Rectal smooth muscle tissue (tissue), 1 donor: ENCODE results near the gene TIGD3.

Source experiments
- H3K27ac ChIP-seq: one replicate; pipeline ENCODE4 v1.7.0; 2013; ENCODE audit warnings: low read depth, low read length, inconsistent platforms
- H3K27me3 ChIP-seq: one replicate; pipeline ENCODE4 v1.7.0; 2013; ENCODE audit warnings: low read length; ENCODE audit not compliant: control insufficient read depth, insufficient read depth
- H3K36me3 ChIP-seq: one replicate; pipeline ENCODE4 v1.7.0; 2013; ENCODE audit warnings: low read length; ENCODE audit not compliant: control insufficient read depth, insufficient read depth
- H3K4me1 ChIP-seq: one replicate; pipeline ENCODE4 v1.7.0; 2013; ENCODE audit warnings: low read length; ENCODE audit not compliant: control insufficient read depth, insufficient read depth
- H3K4me3 ChIP-seq: one replicate; pipeline ENCODE4 v1.7.0; 2013; ENCODE audit warnings: low read length
- H3K9ac ChIP-seq: one replicate; pipeline ENCODE4 v1.7.0; 2013; ENCODE audit warnings: low read length

Gene TIGD3

DNA sequence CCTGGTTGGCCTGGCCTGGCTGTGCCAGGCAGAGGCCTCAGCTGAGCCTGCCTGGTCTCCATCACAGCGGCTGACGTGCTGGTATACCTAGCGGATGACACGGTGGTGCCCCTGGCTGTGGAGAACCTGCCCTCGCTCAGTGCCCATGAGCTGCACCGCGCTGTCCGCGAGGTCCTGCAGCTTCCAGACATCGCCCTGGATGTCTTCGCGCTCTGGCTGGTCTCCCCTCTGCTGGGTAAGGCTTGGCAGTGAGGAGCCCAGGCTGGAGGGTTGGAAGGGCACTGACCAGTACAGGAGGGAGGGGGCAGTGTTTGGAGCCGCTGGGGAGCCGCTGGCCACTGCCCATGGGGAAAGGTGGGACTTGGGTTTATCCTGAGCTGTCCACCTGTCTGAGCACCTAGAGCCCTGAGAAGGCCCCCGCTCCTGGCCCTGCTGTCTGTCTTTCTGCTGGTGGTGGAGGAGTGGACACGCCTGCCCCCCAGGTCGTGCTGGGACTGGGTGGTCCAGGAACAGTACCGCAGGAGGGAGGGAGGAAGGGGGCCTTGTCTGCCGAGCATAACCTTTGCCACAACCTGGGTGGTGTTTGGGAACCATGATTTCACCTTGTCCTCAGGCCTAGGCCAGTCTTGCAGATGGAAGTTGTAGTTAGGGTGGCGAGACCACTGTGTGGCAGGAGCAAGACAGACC lies 34.9 kb downstream of the TIGD3 start:
- H3K4me1 ChIP-seq: peaks cover 7% of the 10 kb centered on the region
- H3K27me3 ChIP-seq: no peaks in the 10 kb centered on the region
- H3K27ac ChIP-seq: no peak overlapping the region
- H3K4me3 ChIP-seq: peak overlapping the region; percentile 5
- peaks cover 7% of the 10 kb centered on the region for H3K36me3 ChIP-seq
- no peak overlapping the region for H3K9ac ChIP-seq

DNA sequence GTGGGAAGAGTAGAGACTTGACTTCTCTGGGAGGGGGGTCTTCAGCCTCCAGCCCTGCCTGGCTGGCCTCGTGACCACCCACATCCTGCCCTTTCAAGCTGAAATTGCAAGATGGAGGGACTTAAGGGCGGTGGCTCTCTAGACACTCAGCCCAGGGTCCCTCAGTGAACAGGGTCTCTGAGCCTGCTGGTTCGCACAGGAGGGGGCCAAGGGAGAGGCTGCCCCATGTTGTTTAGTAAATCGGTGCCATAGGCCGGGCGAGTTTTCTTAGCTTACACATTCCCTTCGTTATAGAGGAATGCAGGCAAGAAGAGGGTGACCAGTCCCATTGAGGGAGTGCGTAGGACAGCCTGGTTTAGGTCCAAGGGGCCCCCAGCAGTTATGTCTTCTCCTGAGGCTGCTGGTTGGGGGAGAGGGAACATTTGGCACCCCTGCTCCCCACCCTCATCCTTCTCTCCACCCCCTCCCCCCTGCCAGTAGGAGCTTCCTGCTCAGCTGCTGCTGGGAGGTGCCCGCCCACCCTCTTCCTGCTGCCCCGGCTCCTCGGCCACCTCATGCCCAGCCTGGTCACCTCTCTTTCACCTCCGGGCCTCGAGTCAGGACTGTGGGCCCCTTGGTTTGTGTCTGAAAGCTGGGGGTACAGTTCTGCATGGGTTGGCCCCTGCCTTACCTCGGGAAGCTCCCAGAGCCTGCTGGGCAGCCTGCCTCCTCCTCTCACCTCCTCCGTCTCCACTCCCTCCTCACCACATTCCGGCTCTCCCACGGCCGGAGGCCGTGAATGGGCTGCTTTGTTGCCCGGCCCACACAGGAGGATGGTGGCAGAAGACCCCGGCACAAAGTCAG lies 35.8 kb downstream of the TIGD3 start:
- H3K27ac ChIP-seq: no peak overlapping the region
- peaks cover 7% of the 10 kb centered on the region for H3K4me1 ChIP-seq
- H3K27me3 ChIP-seq: no peaks in the 10 kb centered on the region
- H3K9ac ChIP-seq: no peak overlapping the region
- peaks cover 7% of the 10 kb centered on the region for H3K36me3 ChIP-seq
- H3K4me3 ChIP-seq: no peak overlapping the region

DNA sequence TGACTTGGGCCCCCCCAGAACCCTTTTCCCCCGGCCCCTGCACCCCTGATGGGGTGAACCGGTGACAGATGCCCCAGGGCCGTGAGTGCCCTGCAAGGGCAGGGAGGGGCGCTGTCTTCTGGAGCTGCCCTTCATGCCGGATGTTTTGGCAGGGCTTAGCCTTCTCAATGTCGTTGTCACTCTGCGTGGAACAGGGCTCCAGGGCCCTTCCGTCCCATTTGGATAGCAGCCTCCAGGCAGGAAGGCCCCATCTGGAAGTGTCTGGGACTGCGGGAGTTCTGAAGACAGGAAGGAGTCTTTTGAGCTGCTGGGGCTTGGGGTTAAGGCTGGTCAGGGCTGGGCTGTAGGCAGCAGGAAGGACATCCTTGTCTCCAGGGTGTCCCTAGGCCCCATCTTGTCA lies 36.4 kb downstream of the TIGD3 start:
- H3K4me3 ChIP-seq: no peak overlapping the region
- H3K27ac ChIP-seq: no peak overlapping the region
- H3K9ac ChIP-seq: no peak overlapping the region
- no peaks in the 10 kb centered on the region for H3K27me3 ChIP-seq
- peaks cover 10% of the 10 kb centered on the region for H3K36me3 ChIP-seq
- peaks cover 6% of the 10 kb centered on the region for H3K4me1 ChIP-seq

DNA sequence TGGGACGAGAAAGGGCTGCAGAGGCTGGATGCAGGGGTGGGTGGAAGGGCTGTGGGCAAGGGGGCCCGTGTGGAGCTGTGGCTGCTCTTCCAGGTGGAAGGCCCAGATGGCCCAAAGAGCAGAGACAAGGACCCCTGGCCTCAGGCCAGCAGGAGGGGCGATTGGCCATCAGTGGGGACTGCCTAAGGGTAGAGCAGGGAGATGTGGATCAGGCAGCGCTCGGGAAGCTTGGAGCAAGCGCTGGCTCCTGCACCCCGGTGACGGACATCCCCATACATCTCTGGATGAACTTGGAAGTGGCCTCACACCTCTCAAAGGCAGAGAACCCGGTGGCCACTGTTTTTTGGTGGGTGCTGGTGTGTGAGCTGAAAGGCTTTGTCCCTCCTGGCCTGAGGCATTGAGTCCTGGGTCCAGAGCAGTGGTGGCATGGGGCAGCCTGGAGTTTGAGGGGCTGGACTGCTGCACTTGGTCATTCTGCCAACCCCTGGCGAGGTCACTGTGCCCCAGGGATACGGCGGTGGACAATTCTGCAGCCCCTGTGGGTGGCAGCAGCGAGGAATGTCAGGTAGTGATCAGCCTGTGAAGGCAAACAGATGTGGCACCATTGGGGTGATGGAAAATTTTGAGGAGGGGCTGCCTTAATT lies 37.8 kb downstream of the TIGD3 start:
- Histone ChIP-seq H3K36me3 (peaks cover 13% of the 10 kb centered on the region), H3K4me3 (no peak overlapping the region), H3K27me3 (no peaks in the 10 kb centered on the region), H3K9ac (no peak overlapping the region), H3K27ac (no peak overlapping the region), H3K4me1 (peaks cover under 1% of the 10 kb centered on the region)

DNA sequence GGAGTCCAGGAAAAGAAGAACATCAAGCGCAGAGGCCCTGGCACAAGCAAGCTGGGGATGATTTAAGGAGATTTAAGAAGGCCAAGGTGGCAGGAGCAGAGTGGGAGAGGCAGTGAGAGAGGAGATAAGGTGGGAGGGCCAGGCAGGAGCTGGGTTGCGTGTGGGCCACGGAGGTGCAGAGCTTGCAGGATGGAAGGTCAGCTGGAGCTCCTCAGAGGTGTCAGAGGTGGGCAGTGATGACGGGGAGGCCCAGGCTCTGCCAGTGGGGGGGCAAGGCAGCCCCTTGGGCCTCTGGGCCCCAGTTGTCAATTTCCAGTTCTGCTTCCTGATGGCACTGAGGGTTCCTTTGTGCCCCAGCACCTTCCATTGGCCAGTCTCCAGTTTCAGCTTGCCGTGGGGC lies 38.3 kb downstream of the TIGD3 start:
- Histone ChIP-seq H3K4me3 (no peak overlapping the region), H3K36me3 (peaks cover 15% of the 10 kb centered on the region), H3K27ac (no peak overlapping the region), H3K9ac (no peak overlapping the region), H3K4me1 (no peaks in the 10 kb centered on the region), H3K27me3 (no peaks in the 10 kb centered on the region)

DNA sequence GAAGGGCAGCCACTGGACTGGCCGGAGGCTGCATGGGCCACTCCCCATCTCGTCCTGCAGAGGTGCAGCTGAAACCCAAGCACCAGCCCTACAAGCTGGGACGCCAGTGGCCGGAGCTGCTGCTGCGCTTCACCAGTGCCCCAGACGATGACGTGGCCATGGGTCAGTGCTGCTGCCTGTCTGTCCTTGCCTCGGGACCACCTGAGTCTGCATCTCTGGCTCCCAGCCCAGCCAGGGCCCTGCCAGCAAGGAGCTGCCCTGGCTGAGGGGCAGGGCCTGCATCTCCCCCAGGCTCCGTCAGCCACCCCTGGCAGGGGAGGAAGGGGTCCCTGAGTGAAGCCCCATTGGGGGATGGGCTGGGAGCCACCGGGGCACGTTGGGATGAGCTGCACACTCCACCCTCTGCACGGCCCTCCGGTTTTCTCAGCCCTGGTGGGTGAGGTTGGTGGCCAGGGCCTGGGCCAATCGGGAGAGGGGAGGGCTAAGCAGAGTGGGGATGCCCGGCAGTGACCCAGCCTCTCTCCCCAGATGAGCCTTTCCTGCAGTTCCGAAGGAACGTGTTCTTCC lies 39.0 kb downstream of the TIGD3 start:
- no peaks in the 10 kb centered on the region for H3K4me1 ChIP-seq
- H3K36me3 ChIP-seq: peaks cover 19% of the 10 kb centered on the region
- no peak overlapping the region for H3K9ac ChIP-seq
- H3K27ac ChIP-seq: no peak overlapping the region
- no peak overlapping the region for H3K4me3 ChIP-seq
- no peaks in the 10 kb centered on the region for H3K27me3 ChIP-seq

DNA sequence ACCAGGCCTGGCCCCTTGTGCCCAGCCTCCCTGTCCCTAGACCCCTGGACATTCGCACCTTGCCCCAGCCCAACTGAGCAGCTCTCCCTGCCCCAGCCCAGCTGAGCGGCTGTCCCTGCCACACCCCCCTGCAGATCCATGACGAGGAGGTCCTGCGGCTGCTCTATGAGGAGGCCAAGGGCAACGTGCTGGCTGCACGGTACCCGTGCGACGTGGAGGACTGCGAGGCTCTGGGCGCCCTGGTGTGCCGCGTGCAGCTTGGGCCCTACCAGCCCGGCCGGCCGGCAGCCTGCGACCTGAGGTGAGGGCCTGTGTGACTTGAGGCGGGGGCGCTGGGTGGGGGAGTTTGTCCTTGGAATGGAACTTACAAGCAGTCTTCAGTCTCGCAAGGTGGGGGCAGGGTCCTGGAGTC lies 39.6 kb downstream of the TIGD3 start:
- Histone ChIP-seq H3K9ac (no peak overlapping the region), H3K27ac (no peak overlapping the region), H3K4me3 (no peak overlapping the region), H3K36me3 (peaks cover 19% of the 10 kb centered on the region), H3K4me1 (no peaks in the 10 kb centered on the region), H3K27me3 (no peaks in the 10 kb centered on the region)

DNA sequence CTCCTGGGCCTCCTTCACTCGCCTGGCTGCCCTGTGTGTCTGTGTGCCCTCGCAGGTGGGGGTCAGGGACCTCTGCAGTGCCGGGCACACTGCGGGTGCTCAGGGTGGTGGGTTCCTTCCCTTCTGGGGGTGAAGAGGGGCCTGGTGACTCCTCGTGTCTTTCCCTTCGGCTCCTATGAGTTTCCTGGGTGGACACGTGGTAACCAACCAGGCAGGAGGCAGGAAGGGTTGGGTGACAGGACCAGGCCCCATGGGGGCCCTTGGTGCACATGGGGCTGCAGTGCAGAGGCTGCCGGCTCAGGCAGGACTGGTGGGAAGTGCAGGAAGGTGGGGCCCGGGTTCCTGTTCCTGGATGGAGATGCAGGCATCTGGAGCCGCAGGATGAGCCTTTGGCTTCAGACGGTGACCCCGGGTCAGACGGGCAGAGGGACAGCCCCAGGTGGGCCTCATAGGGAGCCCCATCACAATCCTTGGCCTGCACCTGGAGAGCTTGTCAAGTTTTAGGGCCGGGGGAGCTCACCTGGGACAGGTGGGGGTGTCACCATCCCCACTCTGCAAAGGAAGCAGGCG lies 41.5 kb downstream of the TIGD3 start:
- Histone ChIP-seq H3K4me3 (no peak overlapping the region), H3K27ac (no peak overlapping the region), H3K4me1 (no peaks in the 10 kb centered on the region), H3K36me3 (peaks cover 25% of the 10 kb centered on the region), H3K9ac (no peak overlapping the region), H3K27me3 (no peaks in the 10 kb centered on the region)

DNA sequence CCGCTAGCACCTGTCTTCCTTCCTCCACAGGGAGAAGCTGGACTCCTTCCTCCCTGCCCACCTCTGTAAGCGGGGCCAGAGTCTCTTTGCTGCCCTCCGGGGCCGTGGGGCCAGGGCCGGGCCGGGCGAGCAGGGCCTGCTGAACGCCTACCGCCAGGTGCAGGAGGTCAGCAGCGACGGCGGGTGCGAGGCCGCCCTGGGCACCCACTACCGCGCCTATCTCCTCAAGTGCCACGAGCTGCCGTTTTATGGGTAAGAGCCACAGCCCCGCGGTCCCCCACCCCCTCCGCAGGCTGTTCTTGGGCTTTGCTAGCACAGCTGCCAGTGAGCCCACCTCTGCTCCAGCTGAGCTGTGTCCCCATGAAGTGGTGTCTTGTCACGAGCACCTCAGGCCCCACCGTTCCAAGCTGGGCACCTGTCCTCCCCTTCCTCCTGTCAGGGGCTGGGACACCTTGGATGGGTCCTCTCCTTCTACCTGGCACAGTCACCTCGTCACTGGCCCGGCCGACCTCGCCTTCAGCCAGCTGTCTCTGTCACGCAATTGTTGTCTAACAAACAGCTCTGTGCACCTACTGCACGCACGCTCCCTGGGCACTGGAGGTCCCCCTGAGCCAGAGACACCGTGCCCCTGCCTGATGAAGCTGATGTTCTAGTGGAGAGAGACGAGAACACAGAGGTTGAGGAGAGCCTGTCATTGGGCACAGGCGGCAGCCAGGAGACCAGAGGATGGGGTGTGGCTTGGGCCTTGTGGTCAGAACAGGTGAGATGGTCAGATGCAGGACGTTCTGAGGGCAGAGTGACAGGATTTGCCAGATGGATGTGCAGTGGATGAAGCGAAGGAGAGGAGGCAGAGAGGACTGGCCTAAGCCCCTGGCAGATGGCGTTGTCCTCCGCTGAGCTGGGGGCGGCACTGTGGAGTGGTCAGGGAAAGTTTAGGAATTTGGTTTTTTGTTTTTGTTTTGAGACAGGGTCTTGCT lies 42.5 kb downstream of the TIGD3 start:
- Histone ChIP-seq H3K27me3 (no peaks in the 10 kb centered on the region), H3K36me3 (peaks cover 25% of the 10 kb centered on the region), H3K9ac (no peak overlapping the region), H3K4me3 (no peak overlapping the region), H3K4me1 (no peaks in the 10 kb centered on the region), H3K27ac (no peak overlapping the region)

DNA sequence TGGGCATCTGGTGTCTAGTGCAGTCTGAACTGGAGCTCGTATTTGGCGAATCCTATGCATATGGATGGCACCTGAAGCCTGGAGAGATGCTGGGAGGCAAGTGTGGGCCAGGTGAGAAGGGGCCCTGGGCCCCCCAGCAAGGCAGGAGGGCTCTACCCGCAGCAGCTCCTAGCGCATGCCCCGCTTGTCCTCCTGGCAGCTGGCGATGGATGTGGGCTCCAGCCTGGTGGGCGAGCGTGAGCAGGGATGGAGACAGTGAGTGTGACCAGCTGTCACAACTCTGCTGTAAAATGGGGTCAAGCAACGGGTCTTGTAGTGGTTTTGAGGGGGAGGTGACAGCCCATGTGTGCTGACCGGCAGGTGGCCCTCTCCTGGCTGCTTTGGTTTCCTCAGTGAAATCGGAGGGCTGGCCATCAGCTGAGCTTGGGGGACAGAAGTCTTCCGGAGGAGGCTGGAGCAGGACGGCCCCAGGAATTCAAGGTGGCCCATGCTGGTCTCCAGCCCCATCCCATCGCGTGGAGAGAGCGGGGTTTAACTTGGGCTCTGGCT lies 43.9 kb downstream of the TIGD3 start:
- H3K4me3 ChIP-seq: no peak overlapping the region
- H3K27ac ChIP-seq: no peak overlapping the region
- H3K36me3 ChIP-seq: peaks cover 21% of the 10 kb centered on the region
- H3K4me1 ChIP-seq: no peaks in the 10 kb centered on the region
- H3K9ac ChIP-seq: no peak overlapping the region
- no peaks in the 10 kb centered on the region for H3K27me3 ChIP-seq

DNA sequence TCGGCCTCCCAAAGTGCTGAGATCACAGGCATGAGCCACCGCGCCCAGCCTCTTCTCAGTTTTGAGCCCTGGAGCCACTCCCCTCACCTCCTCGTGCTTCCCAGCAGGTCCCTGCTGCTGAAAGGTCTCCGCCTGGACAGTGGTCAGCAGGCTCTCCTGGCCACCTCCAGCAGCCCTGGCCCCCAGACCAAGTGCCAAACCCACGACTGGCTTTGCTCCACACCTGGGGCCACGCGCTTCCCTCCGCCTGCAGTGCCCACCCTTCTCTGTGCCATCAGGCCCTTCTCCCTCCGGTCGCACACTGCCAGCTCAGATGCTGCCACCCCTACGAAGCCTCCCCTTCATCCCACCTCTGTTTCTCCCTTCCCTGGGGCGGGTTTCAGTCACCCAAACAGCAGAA lies 44.7 kb downstream of the TIGD3 start:
- Histone ChIP-seq H3K4me1 (no peaks in the 10 kb centered on the region), H3K27ac (no peak overlapping the region), H3K36me3 (peaks cover 21% of the 10 kb centered on the region)

More for the DNA sequence above, 44.7 kb downstream of the TIGD3 start:
- H3K27me3 ChIP-seq: no peaks in the 10 kb centered on the region
- no peak overlapping the region for H3K4me3 ChIP-seq
- H3K9ac ChIP-seq: no peak overlapping the region
